CD8-positive, alpha-beta memory T cell (primary cell): ENCODE results near the gene DNAH2. TPM values are rescaled to one million over a fixed set of nuclear protein-coding genes. Genes with fewer than 3 reads are reported as not detected.

ENCODE experiments used
- CTCF ChIA-PET: fragments of 350-600 bp; sonication (Branson Sonifier 250); formaldehyde crosslinking; loops from one replicate; lab custom pipeline; 2021; ENCODE audit warnings: antibody characterized with exemption; lab: Charles Lee
- POLR2A ChIA-PET: fragments of 350-600 bp; sonication (Branson Sonifier 250); formaldehyde crosslinking; loops from one replicate; lab custom pipeline; 2021; ENCODE audit warnings: antibody characterized with exemption; lab: Charles Lee
- DNase-seq, 5 donors: peaks; one replicate each; pipeline versions ENCODE4 v3.0.0 to v3.0.0-alpha.2; 2020 to 2022; ENCODE audit warnings: mixed read lengths in 1 of 5
- H3K27ac ChIP-seq: one replicate; pipeline ENCODE4 v1.7.0; 2013; ENCODE audit warnings: low read depth, mild to moderate bottlenecking, low read length, moderate library complexity
- H3K27me3 ChIP-seq: 2 replicates; pipeline ENCODE4 v1.7.0; 2013; ENCODE audit warnings: low read length, mild to moderate bottlenecking; ENCODE audit not compliant: insufficient read depth, poor library complexity, severe bottlenecking
- H3K36me3 ChIP-seq: 2 replicates; pipeline ENCODE4 v1.7.0; 2013; ENCODE audit warnings: mild to moderate bottlenecking, low read length, moderate library complexity; ENCODE audit not compliant: insufficient read depth
- H3K4me1 ChIP-seq: 2 replicates; pipeline ENCODE4 v1.7.0; 2013; ENCODE audit warnings: mild to moderate bottlenecking, low read length, moderate library complexity; ENCODE audit not compliant: insufficient read depth
- H3K4me3 ChIP-seq: 2 replicates; pipeline ENCODE4 v1.7.0; 2013; ENCODE audit warnings: mild to moderate bottlenecking, low read length
- H3K9me3 ChIP-seq: 2 replicates; pipeline ENCODE4 v1.7.0; 2013; ENCODE audit warnings: mild to moderate bottlenecking, low read length
- H3K27ac Mint-ChIP-seq, 8 donors: one replicate each; pipeline ENCODE4 v1.8.0; 2020 to 2021; ENCODE audit warnings: mixed read lengths in 8 of 8, mild to moderate bottlenecking in 6 of 8, inconsistent platforms in 3 of 8, moderate library complexity in 3 of 8
- H3K27me3 Mint-ChIP-seq, 2 donors: one replicate each; pipeline ENCODE4 v1.8.0; 2020 to 2021; ENCODE audit warnings: mixed read lengths in 2 of 2, mild to moderate bottlenecking in 1 of 2, moderate library complexity in 1 of 2
- H3K36me3 Mint-ChIP-seq, 3 donors: one replicate each; pipeline ENCODE4 v1.8.0; 2020 to 2021; ENCODE audit warnings: mixed read lengths in 3 of 3, inconsistent platforms in 1 of 3, mild to moderate bottlenecking in 1 of 3
- H3K4me1 Mint-ChIP-seq, 3 donors: one replicate each; pipeline ENCODE4 v1.8.0; 2020 to 2021; ENCODE audit warnings: mixed read lengths in 3 of 3, inconsistent platforms in 1 of 3, mild to moderate bottlenecking in 1 of 3
- H3K4me3 Mint-ChIP-seq, 7 donors: one replicate each; pipeline ENCODE4 v1.8.0; 2020 to 2021; ENCODE audit warnings: mixed read lengths in 7 of 7, mild to moderate bottlenecking in 6 of 7, moderate library complexity in 4 of 7, inconsistent platforms in 2 of 7
- H3K9me3 Mint-ChIP-seq, 5 donors: one replicate each; pipeline ENCODE4 v1.8.0; 2020 to 2022; ENCODE audit warnings: mixed read lengths in 5 of 5, mild to moderate bottlenecking in 3 of 5, moderate library complexity in 2 of 5, inconsistent platforms in 1 of 5
- polyA plus RNA-seq: library from polyadenylated mRNA; unstranded; fragments of 300-500 nt; fragmentation: Illumina TruSeq; gene quantifications from one replicate; pipeline ENCODE4 v1.2.3, GENCODE V29; 2021
- total RNA-seq, 2 experiments: library from RNA; stranded (reverse); gene quantifications; one replicate each; pipeline ENCODE4 v1.2.3, GENCODE V29; 2021

DNAH2 gene, protein sequence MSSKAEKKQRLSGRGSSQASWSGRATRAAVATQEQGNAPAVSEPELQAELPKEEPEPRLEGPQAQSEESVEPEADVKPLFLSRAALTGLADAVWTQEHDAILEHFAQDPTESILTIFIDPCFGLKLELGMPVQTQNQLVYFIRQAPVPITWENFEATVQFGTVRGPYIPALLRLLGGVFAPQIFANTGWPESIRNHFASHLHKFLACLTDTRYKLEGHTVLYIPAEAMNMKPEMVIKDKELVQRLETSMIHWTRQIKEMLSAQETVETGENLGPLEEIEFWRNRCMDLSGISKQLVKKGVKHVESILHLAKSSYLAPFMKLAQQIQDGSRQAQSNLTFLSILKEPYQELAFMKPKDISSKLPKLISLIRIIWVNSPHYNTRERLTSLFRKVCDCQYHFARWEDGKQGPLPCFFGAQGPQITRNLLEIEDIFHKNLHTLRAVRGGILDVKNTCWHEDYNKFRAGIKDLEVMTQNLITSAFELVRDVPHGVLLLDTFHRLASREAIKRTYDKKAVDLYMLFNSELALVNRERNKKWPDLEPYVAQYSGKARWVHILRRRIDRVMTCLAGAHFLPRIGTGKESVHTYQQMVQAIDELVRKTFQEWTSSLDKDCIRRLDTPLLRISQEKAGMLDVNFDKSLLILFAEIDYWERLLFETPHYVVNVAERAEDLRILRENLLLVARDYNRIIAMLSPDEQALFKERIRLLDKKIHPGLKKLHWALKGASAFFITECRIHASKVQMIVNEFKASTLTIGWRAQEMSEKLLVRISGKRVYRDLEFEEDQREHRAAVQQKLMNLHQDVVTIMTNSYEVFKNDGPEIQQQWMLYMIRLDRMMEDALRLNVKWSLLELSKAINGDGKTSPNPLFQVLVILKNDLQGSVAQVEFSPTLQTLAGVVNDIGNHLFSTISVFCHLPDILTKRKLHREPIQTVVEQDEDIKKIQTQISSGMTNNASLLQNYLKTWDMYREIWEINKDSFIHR (N-terminal part only)
- not detected for total RNA-seq
- polyA plus RNA-seq = not detected

DNA sequence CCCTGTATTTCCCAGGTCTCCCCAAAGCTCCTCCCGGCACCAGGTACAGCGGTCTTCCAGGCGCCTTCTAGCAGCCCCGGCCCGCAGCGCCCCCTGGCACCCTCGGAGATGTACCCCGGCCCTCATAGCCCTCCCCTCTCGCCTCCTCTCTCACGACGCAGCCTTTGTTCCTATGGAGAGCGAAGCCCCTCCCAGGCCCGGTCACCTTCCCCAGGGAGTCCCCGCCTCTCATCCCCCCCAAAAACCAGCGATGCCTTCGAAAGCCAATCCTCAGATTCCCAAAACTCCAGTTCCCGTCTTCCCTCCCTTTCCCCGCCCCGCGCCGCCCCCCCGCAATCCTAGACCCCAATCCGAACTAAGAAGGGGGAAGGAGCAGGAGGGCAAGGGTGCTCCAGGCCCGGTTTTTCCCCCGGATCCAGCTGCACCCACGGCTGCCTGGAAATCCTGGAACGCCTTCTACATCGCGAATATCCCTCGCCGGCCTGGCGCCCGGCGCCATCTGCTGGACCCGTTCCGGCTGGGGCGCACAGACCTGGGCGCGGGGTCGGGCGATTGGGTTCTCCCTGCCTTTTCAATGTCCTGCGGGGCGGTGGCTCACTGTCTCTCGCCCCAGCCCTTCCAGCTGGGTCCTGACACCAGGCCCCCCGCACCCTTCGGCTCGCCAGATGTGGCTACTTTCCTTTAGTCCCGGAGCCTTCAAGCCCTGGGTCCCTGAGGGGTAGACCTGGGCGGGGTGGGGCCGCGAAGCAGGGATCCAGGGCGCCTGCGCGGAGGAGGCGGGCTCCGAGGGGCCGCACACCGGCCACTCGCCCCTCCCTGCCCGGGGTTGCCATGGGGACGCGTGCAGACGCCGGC lies at the start of gene DNAH2:
Gene DNAH2 (plus strand): TSS at position 844 of the 855 bp plus-strand sequence. CDS start 1,991 bp downstream, outside the sequence.
- Histone ChIP-seq H3K27ac (no peak within 1 kb of the TSS), H3K4me1 (peaks cover 8% of the 10 kb centered on the region), H3K27me3 (peaks cover 39% of the 10 kb centered on the region), H3K9me3 (no peaks in the 10 kb centered on the region), H3K4me3 (peak within 1 kb of the TSS; percentile 32), H3K36me3 (no peaks in the 10 kb centered on the region)
- H3K9me3 Mint-ChIP-seq = peaks cover 0 to 2% (median 0%) of the 10 kb centered on the region in 5 donors
- DNase-seq = peak in 1 of 5 donors; percentile 17
- peaks cover 8 to 27% (median 17%) of the 10 kb centered on the region in 3 donors for H3K4me1 Mint-ChIP-seq
- ChIA-PET CTCF (interaction anchor here (0.6 to 1.6 kb wide), 3 partner anchors 29 to 389 kb away, joined by 3 to 4 read pairs (median 3); partner anchors contain the start of gene WRAP53), POLR2A (no interaction called here)
- H3K27ac Mint-ChIP-seq = no peak within 1 kb of the TSS
- no peaks in the 10 kb centered on the region for H3K36me3 Mint-ChIP-seq
- H3K4me3 Mint-ChIP-seq = peak within 1 kb of the TSS; percentile 19 to 80 (median 63)
- peaks cover 59 to 74% of the 10 kb centered on the region in 2 donors for H3K27me3 Mint-ChIP-seq

DNA sequence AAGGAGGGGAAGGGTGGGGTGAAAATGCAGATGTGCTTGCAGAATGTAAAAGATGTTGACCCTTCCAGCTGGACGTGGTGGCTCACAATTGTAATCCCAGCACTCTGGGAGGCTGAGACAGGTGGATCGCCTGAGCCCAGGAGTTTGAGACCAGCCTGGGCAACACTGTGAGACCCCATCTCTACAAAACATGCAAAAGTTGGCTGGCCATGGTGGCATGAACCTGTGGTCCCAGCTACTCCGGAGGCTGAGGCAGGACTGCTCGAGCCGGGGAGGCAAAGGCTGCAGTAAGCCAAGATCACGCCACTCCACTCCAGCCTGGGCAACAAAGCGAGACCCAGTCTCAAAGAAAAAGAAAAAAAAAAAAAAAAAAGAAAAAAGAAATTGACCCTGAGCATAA lies 49.1 kb upstream of the DNAH2 start:
- H3K27ac Mint-ChIP-seq = no peak overlapping the region
- no peaks in the 10 kb centered on the region for H3K27me3 ChIP-seq
- H3K4me3 ChIP-seq = no peak overlapping the region
- H3K36me3 ChIP-seq = peaks cover 29% of the 10 kb centered on the region
- H3K9me3 Mint-ChIP-seq = peaks cover 0 to 4% (median 3%) of the 10 kb centered on the region in 5 donors
- H3K9me3 ChIP-seq = peaks cover 3% of the 10 kb centered on the region
- H3K4me1 Mint-ChIP-seq = no peaks in the 10 kb centered on the region
- peaks cover 14 to 61% (median 20%) of the 10 kb centered on the region in 3 donors for H3K36me3 Mint-ChIP-seq
- H3K4me3 Mint-ChIP-seq = no peak overlapping the region
- POLR2A ChIA-PET = interaction anchor here (1.9 kb wide), 1 partner anchor 17 kb away, joined by 4 read pairs; no protein-coding TSS in a partner anchor
- no peak for DNase-seq
- H3K4me1 ChIP-seq = no peaks in the 10 kb centered on the region
- H3K27me3 Mint-ChIP-seq = no peaks in the 10 kb centered on the region
- H3K27ac ChIP-seq = no peak overlapping the region
- CTCF ChIA-PET = no interaction called here

DNA sequence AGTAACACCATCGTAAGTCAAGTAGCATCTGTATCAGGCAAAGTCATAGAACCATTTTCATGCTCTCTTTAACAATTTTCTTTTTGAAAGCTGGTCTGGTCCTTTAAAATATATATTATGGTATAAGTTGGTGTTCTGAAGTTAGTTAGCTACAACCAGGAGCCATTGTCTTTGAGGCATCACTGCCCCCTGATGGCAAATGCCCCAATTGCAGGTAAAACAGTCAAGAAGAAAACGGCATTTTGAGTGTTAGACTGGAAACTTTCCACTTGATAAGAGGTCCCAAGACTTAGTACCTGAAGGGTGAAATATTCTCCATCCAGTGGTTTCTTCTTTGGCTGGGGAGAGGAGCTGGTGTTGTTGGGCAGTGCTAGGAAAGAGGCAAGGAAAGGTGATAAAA lies 44.3 kb upstream of the DNAH2 start:
- Mint-ChIP-seq H3K9me3 (peaks cover 0 to 4% (median 3%) of the 10 kb centered on the region in 5 donors), H3K27me3 (no peaks in the 10 kb centered on the region), H3K36me3 (peaks cover 29 to 77% (median 35%) of the 10 kb centered on the region in 3 donors), H3K4me3 (no peak overlapping the region), H3K4me1 (peaks cover 5 to 8% (median 5%) of the 10 kb centered on the region in 3 donors), H3K27ac (no peak overlapping the region)
- POLR2A ChIA-PET = interaction anchor here (0.6 to 1.1 kb wide), 6 partner anchors 9 to 291 kb away, joined by 3 to 9 read pairs (median 3); partner anchors contain the start of genes MPDU1 and TP53
- peaks cover 44% of the 10 kb centered on the region for H3K36me3 ChIP-seq
- DNase-seq = peak in 1 of 5 donors; percentile 21
- CTCF ChIA-PET = interaction anchor here (0.8 to 2.5 kb wide), 6 partner anchors 9 to 84 kb away, joined by 3 to 19 read pairs (median 3); partner anchors contain the start of genes ATP1B2, SOX15 and TP53
- H3K4me3 ChIP-seq = no peak overlapping the region
- no peaks in the 10 kb centered on the region for H3K27me3 ChIP-seq
- H3K9me3 ChIP-seq = peaks cover 8% of the 10 kb centered on the region
- H3K4me1 ChIP-seq = no peaks in the 10 kb centered on the region
- no peak overlapping the region for H3K27ac ChIP-seq

DNA sequence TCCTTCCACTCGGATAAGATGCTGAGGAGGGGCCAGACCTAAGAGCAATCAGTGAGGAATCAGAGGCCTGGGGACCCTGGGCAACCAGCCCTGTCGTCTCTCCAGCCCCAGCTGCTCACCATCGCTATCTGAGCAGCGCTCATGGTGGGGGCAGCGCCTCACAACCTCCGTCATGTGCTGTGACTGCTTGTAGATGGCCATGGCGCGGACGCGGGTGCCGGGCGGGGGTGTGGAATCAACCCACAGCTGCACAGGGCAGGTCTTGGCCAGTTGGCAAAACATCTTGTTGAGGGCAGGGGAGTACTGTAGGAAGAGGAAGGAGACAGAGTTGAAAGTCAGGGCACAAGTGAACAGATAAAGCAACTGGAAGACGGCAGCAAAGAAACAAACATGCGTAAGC lies 42.6 kb upstream of the DNAH2 start:
- H3K36me3 Mint-ChIP-seq = peaks cover 29 to 63% (median 33%) of the 10 kb centered on the region in 3 donors

DNA sequence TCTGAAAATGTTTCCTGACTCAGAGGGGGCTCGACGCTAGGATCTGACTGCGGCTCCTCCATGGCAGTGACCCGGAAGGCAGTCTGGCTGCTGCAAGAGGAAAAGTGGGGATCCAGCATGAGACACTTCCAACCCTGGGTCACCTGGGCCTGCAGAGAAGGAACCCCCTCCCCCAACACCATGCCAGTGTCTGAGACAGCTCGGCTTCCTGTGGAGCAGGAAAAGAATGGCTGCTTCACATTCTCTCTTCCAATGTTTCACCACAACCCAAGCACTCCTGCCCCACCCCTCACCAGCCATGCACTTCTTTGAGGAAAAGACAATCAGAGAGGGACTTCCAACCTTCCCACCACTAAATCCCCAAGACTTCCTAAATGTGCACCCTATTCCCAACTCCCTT lies 41.0 kb upstream of the DNAH2 start:
- CTCF ChIA-PET = interaction anchor here (1.2 to 5.2 kb wide), 3 partner anchors 10 to 49 kb away, joined by 3 to 25 read pairs (median 3); partner anchors contain the start of genes SAT2, TP53 and WRAP53
- peaks cover 24% of the 10 kb centered on the region for H3K36me3 ChIP-seq
- peaks cover 8% of the 10 kb centered on the region for H3K9me3 ChIP-seq
- no peaks in the 10 kb centered on the region for H3K4me1 ChIP-seq
- DNase-seq = no peak
- peaks cover 7 to 14% (median 13%) of the 10 kb centered on the region in 3 donors for H3K4me1 Mint-ChIP-seq
- POLR2A ChIA-PET = no interaction called here
- no peak overlapping the region for H3K4me3 ChIP-seq
- no peaks in the 10 kb centered on the region for H3K27me3 Mint-ChIP-seq
- H3K27me3 ChIP-seq = no peaks in the 10 kb centered on the region
- peaks cover 0 to 4% (median 3%) of the 10 kb centered on the region in 5 donors for H3K9me3 Mint-ChIP-seq
- H3K27ac Mint-ChIP-seq = peak overlapping the region in 1 of 8 donors; percentile 45
- no peak overlapping the region for H3K4me3 Mint-ChIP-seq
- H3K36me3 Mint-ChIP-seq = peaks cover 23 to 51% (median 26%) of the 10 kb centered on the region in 3 donors
- no peak overlapping the region for H3K27ac ChIP-seq

More for the DNA sequence above, 42.6 kb upstream of the DNAH2 start:
- Histone ChIP-seq H3K27me3 (no peaks in the 10 kb centered on the region), H3K9me3 (peaks cover 8% of the 10 kb centered on the region), H3K27ac (no peak overlapping the region), H3K36me3 (peaks cover 34% of the 10 kb centered on the region), H3K4me3 (no peak overlapping the region), H3K4me1 (no peaks in the 10 kb centered on the region)
- Mint-ChIP-seq H3K27ac (peak overlapping the region in 1 of 8 donors; percentile 26), H3K4me3 (peak overlapping the region in 1 of 7 donors; percentile 3), H3K27me3 (no peaks in the 10 kb centered on the region), H3K9me3 (peaks cover 0 to 4% (median 3%) of the 10 kb centered on the region in 5 donors), H3K4me1 (peaks cover 7 to 13% (median 11%) of the 10 kb centered on the region in 3 donors)
- ChIA-PET CTCF (interaction anchor here (5.2 kb wide), 1 partner anchor 12 kb away, joined by 25 read pairs; the partner anchor contains the start of genes TP53 and WRAP53), POLR2A (no interaction called here)
- no peak for DNase-seq

DNA sequence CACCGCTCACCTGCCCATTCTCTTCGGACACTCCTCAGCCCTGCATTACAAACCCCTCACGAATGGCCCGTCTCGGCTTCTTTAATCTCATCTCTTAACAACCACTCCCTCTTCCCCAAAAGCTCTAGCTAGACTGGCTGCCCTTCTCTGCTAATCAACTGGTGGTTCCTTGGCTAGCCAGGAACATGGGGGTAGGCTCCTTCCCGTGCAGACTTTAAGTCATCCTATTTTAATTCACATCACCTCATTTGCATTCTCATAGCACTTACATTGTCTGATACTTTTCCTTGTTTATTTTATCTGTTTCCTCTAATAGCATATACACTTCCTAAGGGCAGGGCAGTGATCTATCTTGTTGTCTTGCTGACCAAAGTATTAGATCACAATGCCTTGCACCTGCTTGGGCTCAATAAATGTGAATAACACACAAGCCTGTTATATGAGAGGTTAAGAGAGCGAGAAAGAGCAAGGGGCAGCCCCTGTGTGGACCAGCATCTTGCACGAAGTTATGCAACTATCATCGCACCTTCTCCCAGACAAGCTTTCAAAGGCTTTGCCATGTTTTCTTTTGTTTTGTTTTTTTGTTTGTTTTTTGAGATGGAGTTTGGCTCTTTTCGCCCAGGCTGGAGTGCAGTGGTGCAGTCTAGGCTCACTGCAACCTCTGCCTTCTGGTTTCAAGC lies 40.0 kb upstream of the DNAH2 start:
- Histone ChIP-seq H3K4me3 (no peak overlapping the region), H3K36me3 (peaks cover 22% of the 10 kb centered on the region), H3K27ac (no peak overlapping the region), H3K9me3 (peaks cover 8% of the 10 kb centered on the region), H3K27me3 (no peaks in the 10 kb centered on the region), H3K4me1 (no peaks in the 10 kb centered on the region)
- H3K4me3 Mint-ChIP-seq = no peak overlapping the region
- H3K9me3 Mint-ChIP-seq = peaks cover 0 to 4% (median 3%) of the 10 kb centered on the region in 5 donors
- H3K27me3 Mint-ChIP-seq = no peaks in the 10 kb centered on the region
- peaks cover 8 to 17% (median 13%) of the 10 kb centered on the region in 3 donors for H3K4me1 Mint-ChIP-seq
- POLR2A ChIA-PET = interaction anchor here (1.0 to 1.1 kb wide), 2 partner anchors 10 to 50 kb away, joined by 3 to 5 read pairs; partner anchors contain the start of genes SAT2 and TP53
- H3K36me3 Mint-ChIP-seq = peaks cover 20 to 47% (median 26%) of the 10 kb centered on the region in 3 donors
- DNase-seq = no peak
- peak overlapping the region in 2 of 8 donors; percentile 12 to 39 for H3K27ac Mint-ChIP-seq
- CTCF ChIA-PET = interaction anchor here (1.2 to 5.2 kb wide), 2 partner anchors 10 to 50 kb away, joined by 3 to 25 read pairs; partner anchors contain the start of genes SAT2, TP53 and WRAP53
